Kidney tubule cell (primary cell): ENCODE measurements around the gene MRPL53.

Experiments used
- DNase-seq: peaks from one replicate; pipeline ENCODE4 v3.0.0-alpha.2; 2018; ENCODE audit warnings: low spot score

The MRPL53 gene

GRCh38 chr2:74472086-74472944 lies at the start of gene MRPL53:
TSS of gene MRPL53 (minus strand) at chr2:74472680. CDS start at chr2:74472660, 20 bp downstream.
- DNase-seq: peak; percentile 93

DNA sequence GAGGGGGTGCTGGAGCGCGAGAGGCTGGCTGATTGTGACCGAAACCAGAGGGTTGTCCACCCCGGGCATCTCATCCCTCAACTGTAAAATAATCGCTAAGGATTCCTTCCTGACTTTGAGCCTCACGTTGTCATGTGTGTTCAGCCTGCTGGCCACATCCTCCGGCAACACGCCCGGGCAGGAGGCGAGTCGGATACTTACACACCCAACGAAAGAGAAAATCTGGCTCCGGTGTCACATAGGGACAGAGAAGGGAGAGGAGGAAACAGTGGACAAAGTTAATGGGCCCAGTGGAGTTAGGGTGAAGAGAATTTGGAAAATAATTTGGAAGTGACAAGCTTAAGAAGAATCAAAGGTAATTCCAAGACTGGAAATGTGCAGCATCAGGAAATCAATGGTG lies 44.2 kb upstream of the MRPL53 start:
- DNase-seq: no peak

GRCh38 chr2:74515981-74516633 lies 43.6 kb upstream of the MRPL53 start:
- peak; percentile 46 for DNase-seq

DNA sequence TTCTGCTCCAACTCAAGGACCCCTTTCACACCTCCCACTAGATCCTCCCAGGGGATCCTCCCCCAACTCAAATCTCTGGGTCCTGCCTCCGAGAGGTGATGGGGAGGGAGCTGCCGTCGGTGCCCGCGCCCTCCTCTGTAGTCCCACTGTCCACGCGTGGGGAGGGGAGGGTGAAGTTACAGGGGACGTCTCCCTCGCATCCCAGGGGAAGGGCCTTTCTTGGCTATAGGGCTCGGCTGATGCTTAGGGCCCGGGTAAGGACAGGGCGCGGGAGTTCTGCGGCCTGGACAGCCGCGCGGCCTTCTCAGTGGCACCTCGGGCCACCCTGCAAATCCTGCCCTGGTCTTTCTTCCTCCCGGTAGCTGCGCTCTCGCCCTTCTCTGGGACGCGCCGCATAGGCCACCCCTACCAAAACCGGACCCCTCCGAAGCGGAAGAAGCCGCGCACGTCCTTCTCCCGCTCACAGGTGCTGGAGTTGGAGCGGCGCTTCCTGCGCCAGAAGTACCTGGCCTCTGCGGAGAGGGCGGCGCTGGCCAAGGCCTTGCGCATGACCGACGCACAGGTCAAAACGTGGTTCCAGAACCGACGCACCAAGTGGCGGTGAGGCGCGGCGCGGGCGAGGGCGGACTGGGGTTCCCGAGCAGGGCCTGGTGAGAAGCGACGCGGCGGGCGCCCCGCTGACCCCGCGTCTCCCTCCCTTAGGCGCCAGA lies 42.9 kb upstream of the MRPL53 start:
- no peak for DNase-seq

DNA sequence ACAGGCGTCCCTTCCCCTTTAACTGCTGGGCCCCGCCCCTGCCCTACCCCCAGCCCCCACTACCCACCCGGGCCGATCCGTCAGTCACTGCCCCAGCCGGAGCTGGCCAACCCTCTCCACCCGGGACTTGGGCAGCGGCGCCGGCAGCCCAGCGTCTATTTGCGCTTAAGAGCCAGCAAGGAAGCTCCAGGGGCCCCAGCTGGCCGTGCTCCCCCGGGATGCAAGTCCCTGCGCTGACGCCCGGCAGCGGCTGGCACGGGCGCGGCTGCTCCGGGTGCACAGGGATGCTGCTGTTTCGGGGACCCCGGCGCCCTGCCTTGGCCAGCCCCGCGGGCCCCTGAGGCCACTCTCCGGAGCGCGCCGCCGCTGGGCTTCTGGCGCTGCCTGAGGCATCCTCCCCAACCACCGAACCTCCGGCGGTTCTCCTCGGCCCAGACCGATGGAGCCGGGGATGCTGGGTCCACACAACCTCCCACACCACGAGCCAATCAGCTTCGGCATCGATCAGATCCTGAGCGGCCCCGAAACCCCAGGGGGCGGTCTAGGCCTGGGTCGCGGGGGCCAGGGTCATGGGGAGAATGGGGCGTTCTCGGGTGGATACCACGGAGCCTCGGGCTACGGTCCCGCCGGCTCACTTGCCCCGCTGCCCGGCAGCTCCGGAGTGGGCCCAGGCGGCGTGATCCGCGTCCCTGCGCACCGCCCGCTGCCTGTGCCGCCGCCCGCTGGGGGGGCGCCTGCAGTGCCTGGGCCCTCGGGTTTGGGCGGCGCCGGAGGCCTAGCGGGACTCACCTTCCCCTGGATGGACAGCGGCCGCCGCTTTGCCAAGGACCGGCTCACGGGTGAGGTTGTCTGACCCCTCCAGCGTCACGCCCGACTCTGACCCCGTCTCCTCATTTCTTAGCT lies 42.1 kb upstream of the MRPL53 start, which contains the start of gene TLX2:
Gene TLX2 (plus strand): TSS at position 83 of the 903 bp plus-strand sequence. CDS start 357 bp downstream, at position 440.
- no peak for DNase-seq

DNA sequence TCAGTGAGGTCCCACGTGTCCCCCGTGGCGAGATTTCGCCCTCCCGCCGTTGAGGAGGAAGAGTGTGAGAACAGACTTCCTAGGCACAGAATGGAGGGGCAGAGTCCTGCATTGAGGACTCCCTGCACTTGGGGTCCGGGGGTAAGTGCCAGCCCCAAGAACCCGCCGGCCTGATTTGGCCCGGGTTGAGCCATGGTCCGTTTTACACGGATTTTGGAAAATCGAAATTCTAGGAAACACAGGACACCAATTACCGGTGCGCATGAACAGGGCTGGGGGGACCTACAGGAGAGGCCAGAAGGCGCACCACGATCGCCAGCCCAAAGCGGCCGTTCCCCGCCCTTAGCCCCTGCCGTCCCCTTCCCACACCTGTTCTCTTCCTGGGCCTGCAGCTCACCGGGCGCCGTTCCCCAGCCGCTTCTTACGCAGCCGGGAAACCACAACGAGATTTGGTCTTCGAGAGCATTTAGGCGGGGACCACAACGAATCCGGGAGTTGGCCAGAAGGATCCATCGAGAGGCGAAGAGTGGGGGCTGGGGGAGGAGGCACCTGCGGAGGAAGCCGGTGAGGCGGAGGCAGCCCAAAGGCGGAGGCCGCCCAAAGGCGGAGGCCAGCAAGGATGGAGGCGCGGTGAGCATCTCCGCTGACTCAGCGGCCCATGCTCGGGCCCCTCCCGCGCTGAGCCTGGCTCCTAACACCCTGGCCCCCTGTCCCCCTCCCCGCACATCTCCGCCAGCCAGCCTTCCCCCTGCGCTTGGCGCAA lies 41.3 kb upstream of the MRPL53 start:
- no peak for DNase-seq

DNA sequence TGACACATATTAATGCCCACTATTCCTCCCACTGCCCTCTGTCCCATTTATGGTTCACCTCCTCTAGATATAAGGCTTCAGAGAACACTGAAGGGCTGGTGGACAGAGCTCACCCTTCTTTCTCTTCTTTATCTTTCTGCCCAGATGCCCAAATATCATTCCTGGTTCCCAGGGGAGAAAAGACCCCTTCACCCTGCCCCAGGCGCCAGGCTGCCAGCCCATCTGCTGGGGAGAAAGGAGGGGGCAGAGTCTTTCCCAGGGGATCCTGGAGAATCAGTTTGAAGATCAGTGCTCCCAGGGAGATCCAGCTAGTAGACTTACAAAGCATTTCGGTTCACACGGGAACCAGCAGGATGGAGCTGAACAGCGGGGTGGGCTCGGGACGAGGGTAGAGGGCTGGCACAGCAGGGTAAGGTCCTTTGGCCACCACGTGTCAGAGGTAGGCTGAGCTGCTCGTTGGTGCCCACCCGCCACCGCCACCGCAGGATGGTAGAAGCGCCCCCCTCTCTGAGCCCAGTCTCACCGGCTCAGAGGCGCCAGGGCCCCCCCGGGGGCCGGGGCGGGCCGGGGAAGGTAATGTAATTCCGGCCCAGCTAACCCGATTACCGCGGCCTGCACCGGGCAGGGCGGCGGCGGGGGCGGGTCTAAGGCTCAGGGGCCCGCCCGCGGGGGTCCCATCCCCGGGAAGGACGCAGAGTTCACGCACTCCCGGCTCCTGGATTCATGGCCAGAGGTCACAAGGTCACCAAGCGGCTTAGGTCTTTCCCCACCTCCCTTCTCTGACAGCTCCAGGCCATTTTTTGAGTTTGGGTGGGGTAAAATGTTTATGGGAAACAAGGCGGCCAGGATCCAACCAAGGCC lies 40.5 kb upstream of the MRPL53 start:
- no peak for DNase-seq

- no peak for DNase-seq
These were observed 38.9 kb upstream of the MRPL53 start for GRCh38 chr2:74511104-74511989.

DNA sequence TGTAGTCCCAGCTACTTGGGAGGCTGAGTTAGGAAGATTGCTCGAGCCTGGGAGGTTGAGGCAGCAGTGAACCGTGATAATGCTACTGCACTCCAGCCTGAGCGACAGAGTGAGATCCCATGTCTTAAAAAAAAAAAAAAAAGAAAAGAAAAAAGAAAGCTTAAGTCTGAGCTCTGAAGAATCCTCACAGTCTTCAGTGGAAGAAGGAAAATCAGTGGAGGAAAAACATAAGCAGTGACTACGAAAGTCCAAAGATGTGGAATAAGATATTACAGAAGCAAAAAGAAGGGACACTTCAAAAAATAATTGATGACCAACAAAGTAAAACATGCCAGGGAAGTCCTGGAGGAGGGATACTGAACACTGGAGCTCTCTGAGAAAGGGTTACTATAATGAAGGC lies 37.8 kb upstream of the MRPL53 start:
- no peak for DNase-seq

GRCh38 chr2:74507926-74508520 lies 35.5 kb upstream of the MRPL53 start:
- peak; percentile 61 for DNase-seq

DNA sequence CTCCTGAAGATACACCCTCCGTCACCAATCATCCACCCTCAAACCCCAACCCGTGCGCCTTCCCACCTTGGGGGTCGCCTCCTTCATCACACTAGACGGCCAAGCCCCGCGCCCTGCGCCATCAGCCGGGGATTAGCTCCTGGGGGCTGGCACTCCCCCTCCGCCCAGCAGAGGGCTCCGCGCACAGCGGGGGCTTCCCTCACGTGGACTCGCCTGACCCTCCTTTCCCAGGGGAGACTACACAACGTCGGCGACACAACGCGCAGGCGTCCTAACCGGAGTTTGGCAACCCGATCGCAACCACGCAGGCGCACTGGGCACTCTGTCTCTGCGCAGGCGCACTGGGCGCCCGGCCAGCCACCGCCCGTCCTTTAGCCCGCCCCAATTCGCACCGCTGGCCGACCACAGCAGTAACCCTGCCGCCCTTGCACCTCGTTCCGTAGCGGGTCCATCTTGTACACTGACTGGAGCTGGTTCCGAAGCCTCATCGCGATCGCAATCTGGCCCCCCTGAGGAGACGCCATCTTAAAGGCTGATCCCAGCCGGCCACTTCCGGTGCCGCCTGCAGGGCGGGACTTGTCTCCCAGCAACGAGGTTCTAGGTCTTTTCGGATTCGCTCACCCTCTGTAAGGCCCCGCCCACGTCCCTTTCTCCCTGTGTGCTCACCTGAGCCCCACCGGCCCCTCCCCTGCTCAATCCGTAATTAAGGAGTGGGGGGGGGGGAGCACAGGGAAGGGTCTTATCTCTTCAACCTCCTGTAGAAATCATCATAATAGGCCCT lies 34.9 kb upstream of the MRPL53 start, which contains the start of gene PCGF1:
Gene PCGF1 (minus strand): TSS at position 551 of the 781 bp plus-strand sequence. CDS start 27 bp downstream, at position 524.
- DNase-seq: peak; percentile 98

GRCh38 chr2:74505448-74506246 lies 33.2 kb upstream of the MRPL53 start:
- no peak for DNase-seq

GRCh38 chr2:74504591-74504990 lies 32.1 kb upstream of the MRPL53 start:
- no peak for DNase-seq

GRCh38 chr2:74503506-74504475 lies 31.3 kb upstream of the MRPL53 start:
- DNase-seq: no peak
